Measurements from ENCODE around the gene DPH2. TPM values are rescaled to one million over a fixed set of nuclear protein-coding genes. Genes with fewer than 3 reads are reported as not detected.

The DPH2 gene
- total RNA-seq, 1 experiment from 2014 or later: 38.9 TPM

DNA sequence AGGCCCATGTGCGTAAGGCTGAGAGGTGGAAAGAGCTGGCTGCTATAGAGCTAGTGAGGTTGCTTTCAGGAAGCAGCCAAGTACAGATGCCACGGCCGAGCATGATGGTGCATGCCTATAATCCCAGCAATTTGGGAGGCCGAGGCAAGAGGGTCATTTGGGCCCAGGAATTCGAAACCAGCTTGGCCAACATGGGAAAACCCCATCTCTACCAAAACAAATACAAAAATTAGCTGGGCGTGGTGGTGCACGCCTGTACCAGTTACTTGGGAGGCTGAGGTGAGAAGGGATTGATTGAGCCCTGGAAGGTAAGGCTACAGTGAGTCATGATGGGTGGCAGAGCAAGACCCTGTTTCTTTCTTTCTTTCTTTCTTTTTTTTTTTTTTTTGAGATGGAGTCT, 24.3 kb downstream of the DPH2 start:
- Mint-ChIP-seq H3K4me1 (ENCODE audit: insufficient read depth, unreplicated experiment) (no peaks in the 10 kb centered on the region), H3K36me3 (ENCODE audit: insufficient read depth, unreplicated experiment) (peaks cover 20% of the 10 kb centered on the region), H3K9me3 (ENCODE audit: unreplicated experiment) (no peaks in the 10 kb centered on the region), H3K27ac (ENCODE audit: low read depth, unreplicated experiment) (no peak overlapping the region), H3K4me3 (ENCODE audit: unreplicated experiment) (no peak overlapping the region), H3K27me3 (ENCODE audit: insufficient read depth, unreplicated experiment) (no peaks in the 10 kb centered on the region)
- no TSS peak for BruUV-seq (replicated peaks)
- CTCF ChIA-PET: interaction anchor here (0.6 to 5.0 kb wide), 4 partner anchors 11 to 429 kb away, joined by 3 to 36 read pairs (median 10); no protein-coding TSS in a partner anchor
- peak; percentile 27 for DNase-seq (ENCODE audit: unreplicated experiment)
- TF ChIP-seq, protein P1, sequence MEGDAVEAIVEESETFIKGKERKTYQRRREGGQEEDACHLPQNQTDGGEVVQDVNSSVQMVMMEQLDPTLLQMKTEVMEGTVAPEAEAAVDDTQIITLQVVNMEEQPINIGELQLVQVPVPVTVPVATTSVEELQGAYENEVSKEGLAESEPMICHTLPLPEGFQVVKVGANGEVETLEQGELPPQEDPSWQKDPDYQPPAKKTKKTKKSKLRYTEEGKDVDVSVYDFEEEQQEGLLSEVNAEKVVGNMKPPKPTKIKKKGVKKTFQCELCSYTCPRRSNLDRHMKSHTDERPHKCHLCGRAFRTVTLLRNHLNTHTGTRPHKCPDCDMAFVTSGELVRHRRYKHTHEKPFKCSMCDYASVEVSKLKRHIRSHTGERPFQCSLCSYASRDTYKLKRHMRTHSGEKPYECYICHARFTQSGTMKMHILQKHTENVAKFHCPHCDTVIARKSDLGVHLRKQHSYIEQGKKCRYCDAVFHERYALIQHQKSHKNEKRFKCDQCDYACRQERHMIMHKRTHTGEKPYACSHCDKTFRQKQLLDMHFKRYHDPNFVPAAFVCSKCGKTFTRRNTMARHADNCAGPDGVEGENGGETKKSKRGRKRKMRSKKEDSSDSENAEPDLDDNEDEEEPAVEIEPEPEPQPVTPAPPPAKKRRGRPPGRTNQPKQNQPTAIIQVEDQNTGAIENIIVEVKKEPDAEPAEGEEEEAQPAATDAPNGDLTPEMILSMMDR (IDR thresholded peaks at IDR 0.05; ENCODE audit: unreplicated experiment): no peak
- POLR2A ChIA-PET: interaction anchor here (0.9 to 1.3 kb wide), 2 partner anchors 41 to 43 kb away, joined by 3 read pairs; no protein-coding TSS in a partner anchor
- intact Hi-C loops (cut with micrococcal nuclease): no loop called here

DNA sequence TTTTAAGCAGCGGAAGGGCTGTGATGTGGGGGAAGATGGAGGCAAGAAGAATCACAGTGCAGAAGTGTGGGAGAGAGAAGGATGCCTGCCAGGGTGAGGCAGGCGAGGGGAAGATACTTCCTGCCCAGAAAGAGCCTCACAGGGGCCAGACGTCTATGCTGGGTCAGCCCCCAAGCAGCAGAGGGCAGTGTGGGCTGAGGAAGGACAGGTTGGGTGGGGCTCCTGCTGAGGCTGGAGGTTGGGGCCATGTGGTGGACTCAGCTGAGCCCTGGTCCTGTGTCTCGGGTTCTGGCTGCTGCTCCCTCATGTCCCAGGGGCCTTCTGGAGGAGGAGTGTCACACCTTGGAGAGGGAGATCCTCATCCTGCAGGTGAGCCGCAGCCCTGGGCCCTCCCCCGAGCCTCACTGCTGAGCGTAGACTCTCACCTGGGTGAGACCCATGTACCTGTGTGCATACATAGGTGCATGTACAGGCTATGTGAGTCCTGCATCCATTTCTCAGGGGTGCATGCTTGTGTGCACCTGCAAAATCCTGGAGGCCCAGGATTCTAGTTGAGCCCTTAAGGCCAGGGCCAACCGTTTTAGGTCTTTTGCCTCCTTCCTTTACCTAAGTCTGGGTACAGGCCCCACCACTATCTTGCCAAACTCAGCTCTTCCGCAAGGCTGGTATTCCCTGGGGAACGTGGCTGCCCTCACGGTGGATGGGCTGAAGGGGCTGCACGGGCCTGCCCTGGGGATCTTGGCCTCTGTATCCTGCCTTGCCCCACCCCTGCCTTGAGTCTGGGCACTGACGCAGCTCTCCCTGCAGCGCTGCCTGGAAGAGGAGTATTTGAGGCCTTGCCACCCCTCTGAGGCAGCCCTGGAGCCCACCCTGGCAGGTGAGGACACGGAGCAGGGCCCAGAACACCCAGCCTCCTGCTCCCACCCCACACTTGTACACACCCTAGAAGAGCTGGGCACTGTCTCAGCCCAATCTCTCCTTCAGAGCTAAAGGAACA, 25.3 kb downstream of the DPH2 start:
- Mint-ChIP-seq H3K9me3 (ENCODE audit: unreplicated experiment) (no peaks in the 10 kb centered on the region), H3K4me3 (ENCODE audit: unreplicated experiment) (no peak overlapping the region), H3K27me3 (ENCODE audit: insufficient read depth, unreplicated experiment) (no peaks in the 10 kb centered on the region), H3K36me3 (ENCODE audit: insufficient read depth, unreplicated experiment) (peaks cover 25% of the 10 kb centered on the region), H3K27ac (ENCODE audit: low read depth, unreplicated experiment) (no peak overlapping the region), H3K4me1 (ENCODE audit: insufficient read depth, unreplicated experiment) (no peaks in the 10 kb centered on the region)
- BruUV-seq (replicated peaks): no TSS peak
- POLR2A ChIA-PET: interaction anchor here (0.5 kb wide), 1 partner anchor 496 kb away, joined by 3 read pairs; no protein-coding TSS in a partner anchor
- DNase-seq (ENCODE audit: unreplicated experiment): peak; percentile 39
- CTCF ChIA-PET: interaction anchor here (0.6 to 5.0 kb wide), 4 partner anchors 10 to 53 kb away, joined by 3 to 36 read pairs (median 10); no protein-coding TSS in a partner anchor
- intact Hi-C loops (cut with micrococcal nuclease): no loop called here
- TF ChIP-seq, protein P1 (IDR thresholded peaks at IDR 0.05; ENCODE audit: unreplicated experiment): peak; percentile 24

DNA sequence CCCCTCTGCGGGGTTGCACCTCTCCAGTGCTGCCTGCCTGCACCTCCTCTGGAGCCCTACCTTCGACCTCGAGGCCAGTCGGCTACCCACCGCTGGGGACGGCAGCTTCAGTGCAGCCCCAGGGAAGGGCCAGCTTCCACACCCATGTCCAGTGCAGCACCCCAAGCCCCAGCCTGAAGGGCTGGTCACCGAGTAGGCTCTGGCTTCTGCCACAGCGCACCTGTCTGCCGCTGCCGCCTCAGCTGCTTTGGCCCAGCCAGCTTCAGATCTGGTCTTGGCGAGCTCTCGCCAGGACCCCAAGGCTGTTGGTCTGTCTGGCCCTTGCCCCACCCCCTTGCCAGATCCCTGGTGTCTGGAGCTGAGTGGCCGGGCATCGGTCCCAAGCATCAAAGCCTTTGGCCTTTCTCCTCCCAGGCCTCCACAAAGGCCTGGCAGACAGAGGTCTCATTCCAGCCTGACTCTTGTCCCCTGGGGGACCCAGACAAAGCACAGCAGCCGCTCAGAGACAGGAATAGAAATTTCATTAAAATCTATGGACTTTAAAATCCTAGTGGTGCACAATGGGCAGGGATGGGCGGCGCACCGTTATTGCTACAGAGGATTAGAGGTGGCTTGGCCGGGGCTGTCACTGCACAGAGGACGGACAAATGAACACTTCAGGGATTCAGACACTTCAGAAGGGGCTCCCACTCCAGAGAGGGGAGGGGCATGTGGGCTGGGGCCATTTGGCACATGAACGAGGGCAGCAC, 26.3 kb downstream of the DPH2 start:
- Mint-ChIP-seq H3K27ac (ENCODE audit: low read depth, unreplicated experiment) (no peak overlapping the region), H3K36me3 (ENCODE audit: insufficient read depth, unreplicated experiment) (peaks cover 27% of the 10 kb centered on the region), H3K27me3 (ENCODE audit: insufficient read depth, unreplicated experiment) (no peaks in the 10 kb centered on the region), H3K4me1 (ENCODE audit: insufficient read depth, unreplicated experiment) (no peaks in the 10 kb centered on the region), H3K9me3 (ENCODE audit: unreplicated experiment) (no peaks in the 10 kb centered on the region), H3K4me3 (ENCODE audit: unreplicated experiment) (no peak overlapping the region)
- POLR2A ChIA-PET: interaction anchor here (0.5 kb wide), 1 partner anchor 497 kb away, joined by 3 read pairs; no protein-coding TSS in a partner anchor
- TF ChIP-seq, protein P1 (IDR thresholded peaks at IDR 0.05; ENCODE audit: unreplicated experiment): no peak
- DNase-seq (ENCODE audit: unreplicated experiment): no peak
- intact Hi-C loops (cut with micrococcal nuclease): no loop called here
- CTCF ChIA-PET: interaction anchor here (0.6 to 5.0 kb wide), 3 partner anchors 9 to 41 kb away, joined by 3 to 36 read pairs (median 5); no protein-coding TSS in a partner anchor
- BruUV-seq (replicated peaks): no TSS peak

DNA sequence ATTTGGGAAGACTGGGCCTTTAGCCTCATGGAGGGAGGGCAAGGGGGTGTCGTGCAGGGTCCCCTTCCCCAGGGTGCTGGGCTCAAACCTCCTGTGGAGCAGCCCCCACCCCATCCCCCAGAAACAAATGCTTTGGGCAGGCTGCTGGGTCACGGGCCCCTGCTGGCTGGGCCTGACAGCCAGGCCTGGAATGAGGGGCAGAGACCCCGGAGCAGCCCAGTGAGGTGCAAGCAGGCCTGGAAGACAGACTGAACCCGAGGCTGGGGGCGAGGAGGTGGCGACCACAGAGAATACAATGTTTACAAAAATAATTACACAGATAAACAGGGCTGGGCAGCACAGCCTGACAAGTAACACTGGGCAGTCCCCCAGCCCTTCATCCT, 26.9 kb downstream of the DPH2 start:
- intact Hi-C loops (cut with micrococcal nuclease): no loop called here
- H3K27me3 Mint-ChIP-seq (ENCODE audit: insufficient read depth, unreplicated experiment): no peaks in the 10 kb centered on the region
- H3K4me3 Mint-ChIP-seq (ENCODE audit: unreplicated experiment): no peak overlapping the region
- TF ChIP-seq, protein P1 (IDR thresholded peaks at IDR 0.05; ENCODE audit: unreplicated experiment): no peak
- H3K27ac Mint-ChIP-seq (ENCODE audit: low read depth, unreplicated experiment): no peak overlapping the region
- ChIA-PET CTCF (interaction anchor here (5.0 kb wide), 1 partner anchor 9 kb away, joined by 36 read pairs; no protein-coding TSS in a partner anchor), POLR2A (no interaction called here)
- no peak for DNase-seq (ENCODE audit: unreplicated experiment)
- no peaks in the 10 kb centered on the region for H3K9me3 Mint-ChIP-seq (ENCODE audit: unreplicated experiment)
- H3K4me1 Mint-ChIP-seq (ENCODE audit: insufficient read depth, unreplicated experiment): no peaks in the 10 kb centered on the region
- BruUV-seq (replicated peaks): no TSS peak
- peaks cover 25% of the 10 kb centered on the region for H3K36me3 Mint-ChIP-seq (ENCODE audit: insufficient read depth, unreplicated experiment)

Data from MCF 10A (cell line).